Astrocyte (in vitro differentiated cells and primary cell): ENCODE results near the gene TRMT44. TPM values are rescaled to one million over a fixed set of nuclear protein-coding genes. Genes with fewer than 3 reads are reported as not detected.

ENCODE experiments used
- DNase-seq: peaks from one replicate; pipeline ENCODE4 v3.0.0-alpha.2; 2010; ENCODE audit warnings: low read depth
- FAIRE-seq: peaks from 2 replicates; lab custom pipeline; 2011; peaks lifted over from hg19 to GRCh38; lab: Jason Lieb, UNC
- H2AFZ ChIP-seq: 2 replicates; pipeline ENCODE4 v1.6.0; 2012; ENCODE audit warnings: low read depth, low read length, inconsistent platforms
- H3K27ac ChIP-seq: 2 replicates; pipeline ENCODE4 v1.5.1; 2011; ENCODE audit warnings: low read depth, low read length, inconsistent platforms
- H3K27me3 ChIP-seq: 2 replicates; pipeline ENCODE4 v1.6.0; 2011; ENCODE audit warnings: low read length, inconsistent platforms; ENCODE audit not compliant: insufficient read depth
- H3K36me3 ChIP-seq: 2 replicates; pipeline ENCODE4 v1.5.1; 2011; ENCODE audit warnings: low read length, inconsistent platforms; ENCODE audit not compliant: insufficient read depth
- H3K4me1 ChIP-seq: 2 replicates; pipeline ENCODE4 v1.5.1; 2011; ENCODE audit warnings: low read length, inconsistent platforms; ENCODE audit not compliant: insufficient read depth
- H3K4me2 ChIP-seq: 2 replicates; pipeline ENCODE4 v1.6.0; 2012; ENCODE audit warnings: low read length, inconsistent platforms
- H3K4me3 ChIP-seq: 2 replicates; pipeline ENCODE4 v1.5.1; 2011; ENCODE audit warnings: low read depth, mild to moderate bottlenecking, low read length, inconsistent platforms; ENCODE audit not compliant: insufficient read depth
- H3K79me2 ChIP-seq: 2 replicates; pipeline ENCODE4 v1.6.0; 2012; ENCODE audit warnings: mild to moderate bottlenecking, low read length, inconsistent platforms; ENCODE audit not compliant: insufficient read depth
- H3K9ac ChIP-seq: 2 replicates; pipeline ENCODE4 v1.6.0; 2012; ENCODE audit warnings: mild to moderate bottlenecking, low read length, inconsistent platforms
- H3K9me3 ChIP-seq: 2 replicates; pipeline ENCODE4 v1.5.1; 2012; ENCODE audit warnings: low read depth, mild to moderate bottlenecking, low read length, inconsistent platforms; ENCODE audit not compliant: insufficient read depth
- H4K20me1 ChIP-seq: 2 replicates; pipeline ENCODE4 v1.6.0; 2012; ENCODE audit warnings: low read length, inconsistent platforms; ENCODE audit not compliant: insufficient read depth
- H3K27ac Mint-ChIP-seq: one replicate; pipeline ENCODE4 v1.8.0; 2021; ENCODE audit warnings: mild to moderate bottlenecking, mixed read lengths; ENCODE audit not compliant: unreplicated experiment
- H3K27me3 Mint-ChIP-seq: one replicate; pipeline ENCODE4 v1.8.0; 2021; ENCODE audit warnings: low read depth, mixed read lengths; ENCODE audit not compliant: unreplicated experiment
- H3K36me3 Mint-ChIP-seq: one replicate; pipeline ENCODE4 v1.8.0; 2021; ENCODE audit warnings: low read depth, mixed read lengths; ENCODE audit not compliant: unreplicated experiment
- H3K4me1 Mint-ChIP-seq: one replicate; pipeline ENCODE4 v1.8.0; 2021; ENCODE audit warnings: low read depth, mixed read lengths; ENCODE audit not compliant: unreplicated experiment
- H3K4me3 Mint-ChIP-seq: one replicate; pipeline ENCODE4 v1.8.0; 2021; ENCODE audit warnings: mild to moderate bottlenecking, moderate library complexity, mixed read lengths; ENCODE audit not compliant: unreplicated experiment
- H3K9me3 Mint-ChIP-seq: one replicate; pipeline ENCODE4 v1.8.0; 2021; ENCODE audit warnings: mild to moderate bottlenecking, mixed read lengths; ENCODE audit not compliant: unreplicated experiment
- CTCF ChIP-seq: IDR thresholded peaks from 2 replicates; pipeline ENCODE4 v1.5.1; 2011; ENCODE audit warnings: low read depth, mild to moderate bottlenecking, inconsistent platforms, low read length, moderate library complexity; ENCODE audit not compliant: insufficient read depth
- EZH2 ChIP-seq: IDR thresholded peaks from 2 replicates; pipeline ENCODE4 v1.6.1; 2012; ENCODE audit warnings: mild to moderate bottlenecking, low read length, inconsistent platforms; ENCODE audit not compliant: insufficient read depth
- total RNA-seq: library from RNA; stranded (reverse); gene quantifications from 2 replicates; pipeline ENCODE4 v1.2.1, GENCODE V29; 2021

TRMT44 gene
- total RNA-seq, 1 donor from 2014 or later, result 18.0 TPM

DNA sequence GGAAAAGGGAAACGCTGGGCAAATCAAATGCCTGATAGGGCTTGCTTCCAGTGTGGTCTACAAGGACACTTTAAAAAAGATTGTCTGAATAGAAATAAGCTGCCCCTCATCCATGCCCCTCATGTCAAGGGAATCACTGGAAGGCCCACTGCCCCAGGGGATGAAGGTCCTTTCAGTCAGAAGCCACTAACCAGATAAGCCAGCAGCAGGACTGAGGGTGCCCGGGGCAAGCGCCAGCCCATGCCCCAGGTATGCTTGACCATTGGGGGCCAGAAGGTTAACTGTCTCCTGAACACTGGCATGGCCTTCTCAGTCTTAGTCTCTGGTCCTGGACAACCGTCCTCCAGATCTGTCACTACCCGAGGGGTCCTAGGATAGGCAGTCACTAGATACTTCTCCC lies 17.8 kb upstream of the TRMT44 start:
- no peak overlapping the region for H3K27ac Mint-ChIP-seq
- H3K27me3 Mint-ChIP-seq, result no peaks in the 10 kb centered on the region
- peaks cover 45% of the 10 kb centered on the region for H3K36me3 Mint-ChIP-seq
- H3K9me3 Mint-ChIP-seq, result peaks cover 8% of the 10 kb centered on the region
- DNase-seq (no peak), FAIRE-seq (no peak)
- H3K4me3 ChIP-seq, result no peak overlapping the region
- no peak overlapping the region for H3K27ac ChIP-seq
- H3K9ac ChIP-seq, result no peak overlapping the region
- no peaks in the 10 kb centered on the region for H3K36me3 ChIP-seq
- H3K27me3 ChIP-seq, result no peaks in the 10 kb centered on the region
- peaks cover 32% of the 10 kb centered on the region for H3K4me1 Mint-ChIP-seq
- H2AFZ ChIP-seq, result no peak overlapping the region
- TF ChIP-seq EZH2, result no peak
- no peak for TF ChIP-seq CTCF
- no peak overlapping the region for H3K4me3 Mint-ChIP-seq
- no peak overlapping the region for H3K4me2 ChIP-seq
- peaks cover 2% of the 10 kb centered on the region for H3K4me1 ChIP-seq
- no peaks in the 10 kb centered on the region for H3K9me3 ChIP-seq
- H3K79me2 ChIP-seq, result peaks cover 32% of the 10 kb centered on the region
- peaks cover 50% of the 10 kb centered on the region for H4K20me1 ChIP-seq

GRCh38 chr4:8427262-8427661 lies 13.3 kb upstream of the TRMT44 start:
- H3K27me3 Mint-ChIP-seq, result no peaks in the 10 kb centered on the region
- H2AFZ ChIP-seq, result no peak overlapping the region
- peaks cover 28% of the 10 kb centered on the region for H4K20me1 ChIP-seq
- no peak for FAIRE-seq
- H3K9ac ChIP-seq, result peak overlapping the region; percentile 88
- peak overlapping the region; percentile 100 for H3K4me2 ChIP-seq
- peaks cover 21% of the 10 kb centered on the region for H3K4me1 Mint-ChIP-seq
- H3K4me1 ChIP-seq, result peaks cover 7% of the 10 kb centered on the region
- H3K36me3 Mint-ChIP-seq, result peaks cover 29% of the 10 kb centered on the region
- H3K9me3 Mint-ChIP-seq, result peaks cover 8% of the 10 kb centered on the region
- peak overlapping the region; percentile 95 for H3K4me3 Mint-ChIP-seq
- H3K27ac Mint-ChIP-seq, result peak overlapping the region; percentile 91
- no peaks in the 10 kb centered on the region for H3K9me3 ChIP-seq
- no peak for TF ChIP-seq EZH2
- TF ChIP-seq CTCF, result no peak
- H3K79me2 ChIP-seq, result peaks cover 24% of the 10 kb centered on the region
- no peaks in the 10 kb centered on the region for H3K27me3 ChIP-seq
- no peaks in the 10 kb centered on the region for H3K36me3 ChIP-seq
- peak overlapping the region; percentile 84 for H3K4me3 ChIP-seq
- DNase-seq, result no peak
- no peak overlapping the region for H3K27ac ChIP-seq

DNA sequence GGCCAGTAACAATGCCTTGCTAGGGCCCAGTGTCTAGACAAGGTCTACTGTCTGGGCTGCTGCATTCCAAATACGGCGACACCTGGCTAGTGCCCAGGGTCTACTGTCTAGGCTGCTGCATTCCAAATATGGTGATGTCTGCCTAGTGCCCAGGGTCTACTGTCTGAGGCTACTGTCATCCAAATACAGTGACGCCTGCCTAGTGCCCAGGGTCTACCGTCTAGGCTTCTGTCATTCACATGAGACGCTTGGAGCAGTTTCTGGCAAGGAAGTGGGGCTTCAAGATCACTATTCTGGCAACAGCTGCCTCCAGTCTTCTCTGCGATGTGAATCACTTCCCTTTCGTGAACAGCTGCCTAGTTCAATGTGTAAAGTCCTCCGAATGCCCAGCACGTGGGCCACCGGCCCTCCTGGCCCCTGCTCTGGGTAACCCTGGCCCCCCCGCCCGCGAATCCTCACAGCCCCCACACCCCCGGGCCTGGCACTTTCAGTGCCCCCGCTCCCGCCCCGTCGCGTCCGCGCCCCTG lies 12.8 kb upstream of the TRMT44 start:
- no peaks in the 10 kb centered on the region for H3K27me3 ChIP-seq
- no peaks in the 10 kb centered on the region for H3K36me3 ChIP-seq
- FAIRE-seq (no peak), DNase-seq (peak; percentile 51)
- H3K4me2 ChIP-seq, result peak overlapping the region; percentile 100
- TF ChIP-seq EZH2 (no peak), CTCF (no peak)
- peak overlapping the region; percentile 95 for H3K4me3 Mint-ChIP-seq
- peaks cover 22% of the 10 kb centered on the region for H4K20me1 ChIP-seq
- peak overlapping the region; percentile 54 for H3K27ac ChIP-seq
- peaks cover 21% of the 10 kb centered on the region for H3K4me1 Mint-ChIP-seq
- peak overlapping the region; percentile 88 for H3K9ac ChIP-seq
- H3K4me3 ChIP-seq, result peak overlapping the region; percentile 84
- H3K9me3 ChIP-seq, result no peaks in the 10 kb centered on the region
- H3K36me3 Mint-ChIP-seq, result peaks cover 25% of the 10 kb centered on the region
- peak overlapping the region; percentile 91 for H3K27ac Mint-ChIP-seq
- H3K79me2 ChIP-seq, result peaks cover 24% of the 10 kb centered on the region
- H3K27me3 Mint-ChIP-seq, result no peaks in the 10 kb centered on the region
- H2AFZ ChIP-seq, result peak overlapping the region; percentile 74
- peaks cover 8% of the 10 kb centered on the region for H3K9me3 Mint-ChIP-seq
- H3K4me1 ChIP-seq, result peaks cover 7% of the 10 kb centered on the region
